PC-3 (cell line): Measurements from ENCODE around the gene NCAPH2. TPM values are rescaled to one million over a fixed set of nuclear protein-coding genes. Genes with fewer than 3 reads are reported as not detected.
A peak's percentile ranks its signal among the peaks of the same experiment; 100 is the strongest.

Source experiments
- ATAC-seq: fragments of 200-7000 bp; cut with Tn5 transposase; 2 replicates; pipeline ENCODE4 v1.9.1; 2020; ENCODE audit warnings: mild to moderate bottlenecking, moderate library complexity
- BruUV-seq: library from RNA; stranded (reverse); fragments of 400-500 nt; replicated peaks from 2 replicates; lab custom pipeline; 2021; lab: Mats Ljungman, UMichigan
- CTCF ChIA-PET: fragments of 300-600 bp; sonication (Branson Sonifier 250); formaldehyde crosslinking; loops from one replicate; lab custom pipeline; 2022; ENCODE audit warnings: antibody characterized with exemption; lab: Charles Lee
- POLR2A ChIA-PET: fragments of 300-600 bp; sonication (Branson Sonifier 250); formaldehyde crosslinking; loops from one replicate; lab custom pipeline; 2022; ENCODE audit warnings: antibody characterized with exemption; ENCODE audit not compliant: unreplicated experiment; lab: Charles Lee
- DNase-seq: peaks from one replicate; pipeline ENCODE4 v3.0.0-alpha.2; 2015
- H2AFZ ChIP-seq: fragments of 300-600 bp; sonication (generic); 2 replicates; pipeline ENCODE4 v1.6.0; 2016; ENCODE audit warnings: antibody characterized with exemption, low read length
- H3F3A ChIP-seq: fragments of 300-600 bp; sonication (generic); one replicate; pipeline ENCODE4 v1.6.0; 2017; ENCODE audit warnings: antibody characterized with exemption, low read length, control low read depth, mild to moderate bottlenecking; ENCODE audit not compliant: unreplicated experiment
- H3K27ac ChIP-seq: fragments of 300-600 bp; sonication (generic); 2 replicates; pipeline ENCODE4 v1.5.1; 2016; ENCODE audit warnings: mild to moderate bottlenecking, low read length
- H3K27me3 ChIP-seq: fragments of 300-600 bp; sonication (generic); 2 replicates; pipeline ENCODE4 v1.6.1; 2016; ENCODE audit warnings: low read length, mixed read lengths
- H3K36me3 ChIP-seq: fragments of 300-600 bp; sonication (generic); 2 replicates; pipeline ENCODE4 v1.6.1; 2016; ENCODE audit warnings: low read depth, mixed run types, low read length, mixed read lengths
- H3K4me1 ChIP-seq: fragments of 300-600 bp; sonication (generic); 2 replicates; pipeline ENCODE4 v1.5.1; 2016; ENCODE audit warnings: low read length; ENCODE audit not compliant: insufficient read depth
- H3K4me2 ChIP-seq: fragments of 300-600 bp; sonication (generic); 2 replicates; pipeline ENCODE4 v1.6.0; 2016; ENCODE audit warnings: low read length
- H3K4me3 ChIP-seq: fragments of 300-600 bp; sonication (generic); 2 replicates; pipeline ENCODE4 v1.5.1; 2016; ENCODE audit warnings: mild to moderate bottlenecking, low read length, mixed read lengths
- H3K79me2 ChIP-seq: fragments of 300-600 bp; sonication (generic); 2 replicates; pipeline ENCODE4 v1.6.1; 2017; ENCODE audit warnings: low read length, mixed read lengths
- H3K9ac ChIP-seq: fragments of 300-600 bp; sonication (generic); 2 replicates; pipeline ENCODE4 v1.6.0; 2016; ENCODE audit warnings: mild to moderate bottlenecking, low read length
- H3K9me2 ChIP-seq: fragments of 300-600 bp; sonication (generic); replicated peaks from 2 replicates; pipeline ENCODE4 v1.6.1; 2016; ENCODE audit warnings: mixed run types, low read length, mixed read lengths
- H3K9me3 ChIP-seq: fragments of 300-600 bp; sonication (generic); 2 replicates; pipeline ENCODE4 v1.6.1; 2016; ENCODE audit warnings: low read length, mixed read lengths
- H4K20me1 ChIP-seq: fragments of 300-600 bp; sonication (generic); 2 replicates; pipeline ENCODE4 v1.6.1; 2016; ENCODE audit warnings: low read length, mixed read lengths
- EZH2 ChIP-seq: fragments of 300-600 bp; sonication (generic); IDR thresholded peaks from one replicate; pipeline ENCODE4 v1.6.1; 2017; ENCODE audit warnings: antibody characterized with exemption, mild to moderate bottlenecking, low read length; ENCODE audit not compliant: unreplicated experiment
- EZH2phosphoT487 ChIP-seq: fragments of 300-600 bp; sonication (generic); IDR thresholded peaks from 2 replicates; pipeline ENCODE4 v1.6.1; 2018; ENCODE audit warnings: mild to moderate bottlenecking, antibody characterized with exemption, low read length, borderline replicate concordance
- intact Hi-C: fragments of 100-400 bp; cut with micrococcal nuclease; formaldehyde crosslinking; loops from 2 replicates; pipeline ENCODE4 v1.9.0; 2023
- total RNA-seq: library from RNA; depleted of rRNA; stranded (reverse); fragments of >200 nt; gene quantifications from 2 replicates; pipeline ENCODE4 v1.2.3, GENCODE V29; 2014
- TF ChIP-seq, protein P1 (sequence below): fragments of 300-600 bp; sonication (generic); conservative IDR thresholded peaks from 2 replicates; pipeline ENCODE4 v1.5.1; 2017; ENCODE audit warnings: antibody characterized with exemption, low read depth, mild to moderate bottlenecking, low read length

The NCAPH2 gene
- total RNA-seq, 1 experiment from 2014 or later = 75.4 TPM

DNA sequence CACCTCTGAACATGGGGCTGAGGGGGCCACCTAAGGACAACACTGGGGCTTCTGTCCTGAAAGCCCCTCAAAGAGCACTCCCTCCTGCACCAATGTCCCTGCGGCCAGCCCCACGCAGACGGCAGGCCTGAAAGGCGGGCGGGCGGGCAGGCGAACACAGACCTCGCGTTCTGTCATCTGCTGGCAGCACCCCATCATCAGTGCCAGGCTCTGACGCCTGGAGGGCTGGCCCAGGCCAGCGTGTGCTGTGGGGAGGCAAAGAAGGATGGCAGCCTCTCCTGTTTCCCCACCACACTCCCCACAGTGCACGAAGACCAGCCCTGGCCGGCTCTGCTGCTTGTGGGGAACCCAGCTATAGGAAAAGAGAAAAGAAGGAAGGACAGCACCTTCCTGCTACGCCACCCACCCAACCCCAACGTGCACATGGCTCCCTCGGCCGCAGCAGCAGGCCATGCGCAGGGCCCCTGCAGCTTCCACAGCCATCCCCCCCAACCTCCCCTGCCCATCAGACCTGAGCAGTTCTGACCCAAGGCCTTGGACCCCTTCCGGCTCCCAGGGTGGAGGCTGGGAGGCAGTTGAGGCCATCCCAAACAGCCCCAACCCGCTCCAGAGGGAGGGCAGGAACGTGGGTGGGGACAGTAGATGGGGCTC is 36.7 kb upstream of the NCAPH2 start:
- ATAC-seq (no peak), DNase-seq (no peak)
- H3K9me3 ChIP-seq = no peaks in the 10 kb centered on the region
- no peaks in the 10 kb centered on the region for H3K27me3 ChIP-seq
- no peak overlapping the region for H3K4me3 ChIP-seq
- H4K20me1 ChIP-seq = peaks cover 48% of the 10 kb centered on the region
- no peak overlapping the region for H3K9ac ChIP-seq
- TF ChIP-seq EZH2 = no peak
- TF ChIP-seq, protein P1, sequence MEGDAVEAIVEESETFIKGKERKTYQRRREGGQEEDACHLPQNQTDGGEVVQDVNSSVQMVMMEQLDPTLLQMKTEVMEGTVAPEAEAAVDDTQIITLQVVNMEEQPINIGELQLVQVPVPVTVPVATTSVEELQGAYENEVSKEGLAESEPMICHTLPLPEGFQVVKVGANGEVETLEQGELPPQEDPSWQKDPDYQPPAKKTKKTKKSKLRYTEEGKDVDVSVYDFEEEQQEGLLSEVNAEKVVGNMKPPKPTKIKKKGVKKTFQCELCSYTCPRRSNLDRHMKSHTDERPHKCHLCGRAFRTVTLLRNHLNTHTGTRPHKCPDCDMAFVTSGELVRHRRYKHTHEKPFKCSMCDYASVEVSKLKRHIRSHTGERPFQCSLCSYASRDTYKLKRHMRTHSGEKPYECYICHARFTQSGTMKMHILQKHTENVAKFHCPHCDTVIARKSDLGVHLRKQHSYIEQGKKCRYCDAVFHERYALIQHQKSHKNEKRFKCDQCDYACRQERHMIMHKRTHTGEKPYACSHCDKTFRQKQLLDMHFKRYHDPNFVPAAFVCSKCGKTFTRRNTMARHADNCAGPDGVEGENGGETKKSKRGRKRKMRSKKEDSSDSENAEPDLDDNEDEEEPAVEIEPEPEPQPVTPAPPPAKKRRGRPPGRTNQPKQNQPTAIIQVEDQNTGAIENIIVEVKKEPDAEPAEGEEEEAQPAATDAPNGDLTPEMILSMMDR = no peak
- TF ChIP-seq EZH2phosphoT487 = no peak
- CTCF ChIA-PET = interaction anchor here (0.6 kb wide), 1 partner anchor 54 kb away, joined by 3 read pairs; the partner anchor contains the start of gene SCO2
- H3K4me2 ChIP-seq = no peak overlapping the region
- H3K36me3 ChIP-seq = no peaks in the 10 kb centered on the region; the same call in none of the 2 replicates
- H2AFZ ChIP-seq = no peak overlapping the region
- POLR2A ChIA-PET = no interaction called here
- no peak overlapping the region for H3K27ac ChIP-seq
- H3K79me2 ChIP-seq = peaks cover 58% of the 10 kb centered on the region
- H3K9me2 ChIP-seq = no peaks in the 10 kb centered on the region
- intact Hi-C loops = no loop called here
- no peaks in the 10 kb centered on the region for H3F3A ChIP-seq
- BruUV-seq = no TSS peak
- H3K4me1 ChIP-seq = peaks cover 32% of the 10 kb centered on the region

DNA sequence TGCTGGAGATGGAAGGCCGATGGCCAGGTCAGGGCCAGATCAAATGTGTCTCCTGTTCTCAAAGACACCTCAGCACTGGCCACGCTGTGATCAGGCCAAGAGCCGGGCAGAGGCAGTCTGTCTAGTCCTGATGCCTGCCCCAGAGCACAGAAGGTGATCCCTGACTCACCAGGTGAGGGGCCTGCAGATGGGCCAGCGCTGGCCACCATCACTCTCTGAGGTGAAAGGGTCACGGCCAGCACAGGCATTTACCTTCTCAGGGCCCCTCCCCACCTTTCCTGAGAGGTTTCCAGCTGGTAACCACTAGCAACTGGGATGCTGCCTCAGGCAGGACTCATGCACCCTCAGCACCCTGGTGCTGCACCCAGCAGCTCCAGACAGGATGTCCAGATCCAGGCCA is 36.1 kb upstream of the NCAPH2 start:
- ATAC-seq (no peak), DNase-seq (no peak)
- H3K9me2 ChIP-seq = no peaks in the 10 kb centered on the region
- no TSS peak for BruUV-seq
- peaks cover 58% of the 10 kb centered on the region for H3K79me2 ChIP-seq
- H3K4me1 ChIP-seq = peaks cover 32% of the 10 kb centered on the region
- H4K20me1 ChIP-seq = peaks cover 48% of the 10 kb centered on the region
- no peaks in the 10 kb centered on the region; the same call in none of the 2 replicates for H3K36me3 ChIP-seq
- intact Hi-C loops = no loop called here
- H3K9ac ChIP-seq = no peak overlapping the region
- no peak overlapping the region for H2AFZ ChIP-seq
- CTCF ChIA-PET = no interaction called here
- H3K4me2 ChIP-seq = no peak overlapping the region
- H3K27me3 ChIP-seq = no peaks in the 10 kb centered on the region
- no peak for TF ChIP-seq EZH2phosphoT487
- no peak for TF ChIP-seq EZH2
- no peaks in the 10 kb centered on the region for H3F3A ChIP-seq
- no peak overlapping the region for H3K4me3 ChIP-seq
- POLR2A ChIA-PET = no interaction called here
- no peak overlapping the region for H3K27ac ChIP-seq
- H3K9me3 ChIP-seq = no peaks in the 10 kb centered on the region

DNA sequence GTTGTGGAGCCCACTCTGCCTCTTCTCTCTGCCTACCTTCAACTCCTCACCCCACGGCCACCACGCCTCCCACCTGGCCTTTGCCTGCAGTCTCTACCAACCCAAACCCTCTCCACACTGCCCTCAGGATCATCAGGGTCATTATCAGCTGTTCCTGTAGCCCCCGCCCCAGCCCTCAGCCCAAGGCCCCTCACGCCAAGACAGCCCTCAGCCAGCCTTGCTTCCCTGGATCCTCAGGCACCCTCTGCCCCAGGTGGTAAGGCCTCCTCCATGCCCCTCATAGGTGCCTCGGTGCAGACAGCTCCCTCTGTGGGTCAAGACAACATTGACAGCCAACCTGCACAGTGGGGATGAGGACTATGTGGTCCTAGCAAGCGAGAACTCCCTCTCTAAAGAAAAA is 34.9 kb upstream of the NCAPH2 start:
- no peak overlapping the region for H3K9ac ChIP-seq
- ChIA-PET POLR2A (interaction anchor here (0.6 kb wide), 1 partner anchor 127 kb away, joined by 3 read pairs; no protein-coding TSS in a partner anchor), CTCF (interaction anchor here (1.0 kb wide), 1 partner anchor 35 kb away, joined by 5 read pairs; the partner anchor contains the start of genes LMF2 and NCAPH2)
- no peaks in the 10 kb centered on the region for H3F3A ChIP-seq
- H2AFZ ChIP-seq = no peak overlapping the region
- ATAC-seq = no peak
- DNase-seq = peak; percentile 36
- peaks cover 58% of the 10 kb centered on the region for H3K79me2 ChIP-seq
- intact Hi-C loops = no loop called here
- TF ChIP-seq EZH2 = no peak
- no peak for TF ChIP-seq EZH2phosphoT487
- TF ChIP-seq, protein P1 = peak; percentile 55; the same call in 1 of the 2 replicates
- peaks cover 48% of the 10 kb centered on the region for H4K20me1 ChIP-seq
- H3K9me3 ChIP-seq = no peaks in the 10 kb centered on the region
- H3K27me3 ChIP-seq = no peaks in the 10 kb centered on the region
- peaks cover 32% of the 10 kb centered on the region for H3K4me1 ChIP-seq
- peak overlapping the region; percentile 84 for H3K4me3 ChIP-seq
- H3K27ac ChIP-seq = no peak overlapping the region
- peak overlapping the region; percentile 96 for H3K4me2 ChIP-seq
- BruUV-seq = no TSS peak
- no peaks in the 10 kb centered on the region; the same call in 1 of the 2 replicates for H3K36me3 ChIP-seq
- H3K9me2 ChIP-seq = no peaks in the 10 kb centered on the region
